Measurements from ENCODE around the gene MARVELD2. TPM values are rescaled to one million over a fixed set of nuclear protein-coding genes. Genes with fewer than 3 reads are reported as not detected.

The MARVELD2 gene
- total RNA-seq: 0.09 and 0.82 TPM in 2 replicates

GRCh38 chr5:69414885-69415583 lies at the start of gene MARVELD2:
Gene MARVELD2 (plus strand): TSS chr5:69415116. CDS start chr5:69419386, 4,270 bp downstream.

GRCh38 chr5:69369340-69370121 lies 45.4 kb upstream of the MARVELD2 start, which contains the start of the genes AK6, RAD17 and TAF9:
Gene AK6 (minus strand): TSS chr5:69369520. CDS start chr5:69369490, 30 bp downstream.
Gene RAD17 (plus strand): TSS chr5:69369818. CDS start chr5:69372209, 2,391 bp downstream.
Gene TAF9 (minus strand): TSS chr5:69369520. CDS start chr5:69365737, 3,783 bp downstream.

GRCh38 chr5:69492391-69492922 lies 77.5 kb downstream of the MARVELD2 start, which contains the start of gene OCLN:
Gene OCLN (plus strand): TSS chr5:69492790. CDS start chr5:69504245, 11,455 bp downstream.

Other genes starting within 250 kb of the MARVELD2 start
- 12.1 and 16.3 TPM in 2 replicates for gene CCNB1, start 248.0 kb upstream of the MARVELD2 start, total RNA-seq
- 2.6 and 3.4 TPM in 2 replicates for gene CENPH, start 225.5 kb upstream of the MARVELD2 start, total RNA-seq
- gene CDK7, start 180.2 kb upstream of the MARVELD2 start, total RNA-seq: 22.8 and 34.7 TPM in 2 replicates
- 1.5 and 1.8 TPM in 2 replicates for gene CCDC125, start 82.3 kb upstream of the MARVELD2 start, total RNA-seq
- 10.7 and 14.7 TPM in 2 replicates for gene AK6, start 45.6 kb upstream of the MARVELD2 start, total RNA-seq
- 62.9 and 66.4 TPM in 2 replicates for gene TAF9, start 45.6 kb upstream of the MARVELD2 start, total RNA-seq
- 9.5 and 13.4 TPM in 2 replicates for gene RAD17, start 45.3 kb upstream of the MARVELD2 start, total RNA-seq
- gene OCLN, start 77.7 kb downstream of the MARVELD2 start, total RNA-seq: 0.12 TPM in 1 of 2 replicates, not detected in the other
- gene GTF2H2C, start 145.1 kb downstream of the MARVELD2 start, total RNA-seq: 13.3 and 23.2 TPM in 2 replicates

Measured in pericardium fibroblast (primary cell).